ENCODE data around the gene KLRD1.
A peak's percentile ranks its signal among the peaks of the same experiment; 100 is the strongest.
"Not testable (repeated sequence)": the region's sequence is repeated elsewhere in the genome, so short reads cannot be mapped to it uniquely, and the experiment has no call there.

KLRD1 gene

GRCh38 chr12:10307630-10308029, at the start of gene KLRD1:
TSS of gene KLRD1 (plus strand) at chr12:10307870. CDS start at chr12:10308078, 208 bp downstream.
- peak; percentile 28 to 33 for DNase-seq

- no peak for DNase-seq
These were observed 46.7 kb upstream of the KLRD1 start for GRCh38 chr12:10260927-10261326.

GRCh38 chr12:10268037-10268436, 39.6 kb upstream of the KLRD1 start:
- DNase-seq: no peak

- DNase-seq: no peak
These were observed 35.2 kb upstream of the KLRD1 start for GRCh38 chr12:10272467-10272866.

GRCh38 chr12:10276774-10277173, 30.9 kb upstream of the KLRD1 start:
- DNase-seq: no peak

GRCh38 chr12:10278104-10278503, 29.6 kb upstream of the KLRD1 start:
- no peak for DNase-seq

- DNase-seq: no peak
These were observed 27.7 kb upstream of the KLRD1 start for GRCh38 chr12:10279937-10280336.

- no peak for DNase-seq
These were observed 24.6 kb upstream of the KLRD1 start for GRCh38 chr12:10283027-10283426.

GRCh38 chr12:10285919-10286318, 21.8 kb upstream of the KLRD1 start:
- DNase-seq: no peak

- DNase-seq: no peak
These were observed 18.5 kb upstream of the KLRD1 start for GRCh38 chr12:10289005-10289754.

GRCh38 chr12:10291030-10291429, 16.6 kb upstream of the KLRD1 start:
- no peak for DNase-seq

GRCh38 chr12:10293151-10293550, 14.5 kb upstream of the KLRD1 start:
- DNase-seq: no peak

- DNase-seq: no peak
These were observed 14.0 kb upstream of the KLRD1 start for GRCh38 chr12:10293570-10294227.

- DNase-seq: no peak
These were observed 6.6 kb upstream of the KLRD1 start for GRCh38 chr12:10301103-10301502.

- DNase-seq: no peak
These were observed 3.5 kb upstream of the KLRD1 start for GRCh38 chr12:10304161-10304574.

GRCh38 chr12:10305411-10305810, 2.3 kb upstream of the KLRD1 start:
- no peak for DNase-seq

GRCh38 chr12:10310926-10311720, 3.5 kb downstream of the KLRD1 start:
- DNase-seq: no peak

GRCh38 chr12:10319388-10319787, 11.7 kb downstream of the KLRD1 start:
- no peak for DNase-seq

- no peak for DNase-seq
These were observed 13.0 kb downstream of the KLRD1 start for GRCh38 chr12:10320643-10321042.

- not testable (repeated sequence) for DNase-seq
These were observed 21.0 kb downstream of the KLRD1 start for GRCh38 chr12:10328691-10329090.

- peak; percentile 61 to 66 for DNase-seq
These were observed 24.1 kb downstream of the KLRD1 start for GRCh38 chr12:10331642-10332239.

GRCh38 chr12:10336196-10336595, 28.5 kb downstream of the KLRD1 start:
- not testable (repeated sequence) for DNase-seq

- DNase-seq: not testable (repeated sequence)
These were observed 30.8 kb downstream of the KLRD1 start for GRCh38 chr12:10338470-10338869.
